Gastroesophageal sphincter (tissue), 3 donors: ENCODE data around the gene SRPK2.

Experiments used
- CTCF ChIP-seq, 4 experiments: fragments of 200-600 bp in 2 of 4; fragments of 450-650 bp in 2 of 4; sonication (generic) in 1 of 4; IDR thresholded peaks; one replicate each; pipeline ENCODE4 v1.5.1; 2017 to 2019; ENCODE audit warnings: antibody characterized with exemption in 4 of 4, mild to moderate bottlenecking in 2 of 4, moderate library complexity in 2 of 4
- POLR2A ChIP-seq, 2 donors: fragments of 450-650 bp; IDR thresholded peaks; one replicate each; pipeline ENCODE4 v1.6.1; 2017; ENCODE audit warnings: antibody characterized with exemption in 2 of 2, mild to moderate bottlenecking in 2 of 2, moderate library complexity in 1 of 2
- POLR2AphosphoS5 ChIP-seq: sonication (generic); formaldehyde crosslinking; IDR thresholded peaks from one replicate; pipeline ENCODE4 v1.6.1; 2017; ENCODE audit warnings: antibody characterized with exemption

- TF ChIP-seq POLR2A (IDR thresholded peaks at IDR 0.05) (no peak), CTCF (IDR thresholded peaks at IDR 0.05) (no peak), POLR2AphosphoS5 (no peak)
Measured at GRCh38 chr7:105180002-105180401, 208.7 kb downstream of the SRPK2 start.
